Body of pancreas (tissue), 4 donors: ENCODE data around the gene RERG. TPM values are rescaled to one million over a fixed set of nuclear protein-coding genes. Genes with fewer than 3 reads are reported as not detected.

Experiments used
- ATAC-seq: fragments of 150-250 bp; one replicate; pipeline ENCODE4 v1.9.1; 2016
- DNase-seq, 4 donors: peaks; one replicate each; pipeline ENCODE4 v3.0.0-alpha.2; 2019
- H3K27ac ChIP-seq, 4 donors: fragments of 200-600 bp; sonication (generic); 1 replicate in 3 of 4; 2 replicates in 1 of 4; pipeline versions ENCODE4 v1.5.1 to v1.6.1; 2016 to 2019; ENCODE audit warnings: mild to moderate bottlenecking in 1 of 4, mixed read lengths in 1 of 4, moderate library complexity in 1 of 4
- H3K27me3 ChIP-seq, 2 donors: fragments of 200-600 bp; sonication (generic); one replicate each; pipeline ENCODE4 v1.6.0; 2016; ENCODE audit warnings: mild to moderate bottlenecking in 1 of 2
- H3K36me3 ChIP-seq, 2 donors: fragments of 200-600 bp; sonication (generic); replicated peaks in 1 of 2; 2 replicates each; pipeline ENCODE4 v1.5.1; 2016; ENCODE audit warnings: low read depth in 2 of 2; ENCODE audit not compliant: insufficient read depth in 1 of 2
- H3K4me1 ChIP-seq: fragments of 200-600 bp; sonication (generic); one replicate; pipeline ENCODE4 v1.6.0; 2016
- H3K4me3 ChIP-seq, 2 donors: fragments of 200-600 bp; sonication (generic); 1 replicate in 1 of 2; 2 replicates in 1 of 2; pipeline ENCODE4 v1.5.1; 2016 to 2019
- H3K9me3 ChIP-seq, 3 donors: fragments of 200-600 bp; sonication (generic); 1 replicate in 2 of 3; 2 replicates in 1 of 3; pipeline ENCODE4 v1.5.1; 2016
- POLR2A ChIP-seq, 3 donors: fragments of 450-650 bp; IDR thresholded peaks; one replicate each; pipeline ENCODE4 v1.6.1; 2016; ENCODE audit warnings: antibody characterized with exemption in 3 of 3, mild to moderate bottlenecking in 2 of 3
- WGBS, 2 donors: methylation state at CpG; one replicate each; pipeline ENCODE4 v1.1.5; 2017; 5-methylcytosine and 5-hydroxymethylcytosine counted together
- intact Hi-C: fragments of 100-400 bp; cut with DNase I; formaldehyde crosslinking; loops from one replicate; pipeline ENCODE4 v1.15.1; 2023
- total RNA-seq, 2 donors: library from RNA; depleted of rRNA; stranded (reverse); fragments of >200 nt; gene quantifications; one replicate each; pipeline ENCODE4 v1.1.0, GENCODE V29; 2016
- TF ChIP-seq, protein P1 (sequence below), 7 experiments: fragments of 450-650 bp in 4 of 7; fragments of 200-600 bp in 3 of 7; sonication (generic) in 3 of 7; IDR thresholded peaks; one replicate each; pipeline ENCODE4 v1.5.1; 2016 to 2019; ENCODE audit warnings: antibody characterized with exemption in 7 of 7

Gene RERG, protein sequence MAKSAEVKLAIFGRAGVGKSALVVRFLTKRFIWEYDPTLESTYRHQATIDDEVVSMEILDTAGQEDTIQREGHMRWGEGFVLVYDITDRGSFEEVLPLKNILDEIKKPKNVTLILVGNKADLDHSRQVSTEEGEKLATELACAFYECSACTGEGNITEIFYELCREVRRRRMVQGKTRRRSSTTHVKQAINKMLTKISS
- 10 to 100 TPM; 10.9 to 13.8 TPM for total RNA-seq

DNA sequence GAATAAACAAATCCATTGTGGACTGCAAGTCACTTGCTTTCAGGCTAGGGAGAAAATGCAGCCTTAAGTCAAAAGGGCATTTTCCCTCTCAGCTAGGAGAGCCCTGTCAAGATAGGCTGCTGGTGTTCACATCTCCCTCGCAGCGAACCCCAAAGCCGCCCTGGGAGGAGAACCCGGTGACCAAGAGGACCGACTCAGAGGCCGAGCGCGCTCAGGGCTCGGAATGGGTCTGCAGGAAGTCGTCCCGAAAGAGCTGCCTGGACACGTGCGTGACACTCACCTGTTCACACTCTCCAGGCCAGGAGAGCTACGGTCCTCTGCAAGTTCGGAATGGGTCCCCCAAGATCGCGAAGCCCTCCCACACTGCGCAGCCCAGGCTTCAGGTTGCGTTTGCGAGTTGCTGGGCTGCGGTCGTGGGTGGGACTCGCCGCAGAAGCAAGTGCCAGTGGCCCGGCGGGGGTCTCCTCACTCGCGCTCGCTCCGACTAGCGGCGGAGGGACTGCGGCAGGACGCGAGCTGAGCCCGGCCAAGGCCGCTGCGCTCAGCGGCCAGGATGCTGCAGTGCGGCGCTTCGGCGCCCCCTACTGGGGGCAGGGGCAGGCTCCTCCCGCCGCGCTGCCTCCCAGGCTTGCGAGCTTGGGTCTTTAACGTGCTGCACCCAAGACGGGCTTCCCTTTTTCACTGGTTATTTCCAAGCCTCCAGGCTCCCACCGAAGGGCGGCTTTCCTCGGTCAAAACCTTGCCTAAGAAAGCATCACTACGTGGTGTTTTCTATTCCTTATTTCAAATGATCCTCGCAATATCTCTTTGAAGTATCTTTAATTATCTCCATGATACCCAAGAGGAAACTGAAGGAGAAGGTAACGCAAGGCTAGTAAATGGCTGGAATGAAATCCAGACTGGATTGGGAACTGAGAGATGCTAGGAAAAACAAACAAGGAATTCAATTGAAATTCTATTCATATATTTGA lies at the start of gene RERG:
TSS of gene RERG (minus strand) at position 503 of the 971 bp plus-strand sequence. CDS start 3,928 bp downstream, outside the sequence.
- peaks cover 9% of the 10 kb centered on the region for H3K4me1 ChIP-seq
- peak in 2 of 3 donors; percentile 23 to 38 for TF ChIP-seq POLR2A (IDR thresholded peaks at IDR 0.05)
- TF ChIP-seq, protein P1, sequence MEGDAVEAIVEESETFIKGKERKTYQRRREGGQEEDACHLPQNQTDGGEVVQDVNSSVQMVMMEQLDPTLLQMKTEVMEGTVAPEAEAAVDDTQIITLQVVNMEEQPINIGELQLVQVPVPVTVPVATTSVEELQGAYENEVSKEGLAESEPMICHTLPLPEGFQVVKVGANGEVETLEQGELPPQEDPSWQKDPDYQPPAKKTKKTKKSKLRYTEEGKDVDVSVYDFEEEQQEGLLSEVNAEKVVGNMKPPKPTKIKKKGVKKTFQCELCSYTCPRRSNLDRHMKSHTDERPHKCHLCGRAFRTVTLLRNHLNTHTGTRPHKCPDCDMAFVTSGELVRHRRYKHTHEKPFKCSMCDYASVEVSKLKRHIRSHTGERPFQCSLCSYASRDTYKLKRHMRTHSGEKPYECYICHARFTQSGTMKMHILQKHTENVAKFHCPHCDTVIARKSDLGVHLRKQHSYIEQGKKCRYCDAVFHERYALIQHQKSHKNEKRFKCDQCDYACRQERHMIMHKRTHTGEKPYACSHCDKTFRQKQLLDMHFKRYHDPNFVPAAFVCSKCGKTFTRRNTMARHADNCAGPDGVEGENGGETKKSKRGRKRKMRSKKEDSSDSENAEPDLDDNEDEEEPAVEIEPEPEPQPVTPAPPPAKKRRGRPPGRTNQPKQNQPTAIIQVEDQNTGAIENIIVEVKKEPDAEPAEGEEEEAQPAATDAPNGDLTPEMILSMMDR (IDR thresholded peaks at IDR 0.05): peak; percentile 91 to 99 (median 96)
- peak within 1 kb of the TSS; percentile 3 to 64 (median 60) for H3K27ac ChIP-seq
- ATAC-seq: peak; percentile 99
- H3K36me3 ChIP-seq: no peaks in the 10 kb centered on the region
- intact Hi-C loops: loop anchor here (10.0 kb wide), 1 partner anchor 76 kb away; no protein-coding TSS in a partner anchor
- no peaks in the 10 kb centered on the region for H3K27me3 ChIP-seq
- peak; percentile 76 to 86 (median 78) for DNase-seq
- H3K4me3 ChIP-seq: no peak within 1 kb of the TSS
- no peaks in the 10 kb centered on the region for H3K9me3 ChIP-seq
- 3 to 5% methylated on average over 52 to 55 of the region's 55 CpGs for WGBS, 2 donors

DNA sequence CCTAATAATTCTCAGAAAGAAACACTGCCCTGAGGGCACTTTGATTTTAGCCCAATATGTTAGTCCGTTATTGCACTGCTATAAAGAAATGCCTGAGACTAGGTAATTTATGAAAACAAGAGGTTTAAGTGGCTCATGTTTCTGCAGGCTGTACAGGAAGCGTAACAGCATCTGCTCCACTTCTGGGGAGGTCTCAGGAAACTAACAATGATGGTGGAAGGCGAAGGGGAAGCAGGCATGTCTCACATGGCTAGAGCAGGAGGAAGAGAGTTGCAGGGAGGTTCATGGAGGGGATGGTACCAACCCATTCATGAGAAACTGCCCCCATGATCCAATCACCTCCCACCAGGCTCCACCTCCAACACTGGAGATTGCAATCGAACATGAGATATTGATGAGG lies 49.4 kb upstream of the RERG start:
- intact Hi-C loops: loop anchor here (10.0 kb wide), 1 partner anchor 584 kb away; no protein-coding TSS in a partner anchor
- 51 to 60% methylated on average over 4 of the region's 4 CpGs for WGBS, 2 donors

DNA sequence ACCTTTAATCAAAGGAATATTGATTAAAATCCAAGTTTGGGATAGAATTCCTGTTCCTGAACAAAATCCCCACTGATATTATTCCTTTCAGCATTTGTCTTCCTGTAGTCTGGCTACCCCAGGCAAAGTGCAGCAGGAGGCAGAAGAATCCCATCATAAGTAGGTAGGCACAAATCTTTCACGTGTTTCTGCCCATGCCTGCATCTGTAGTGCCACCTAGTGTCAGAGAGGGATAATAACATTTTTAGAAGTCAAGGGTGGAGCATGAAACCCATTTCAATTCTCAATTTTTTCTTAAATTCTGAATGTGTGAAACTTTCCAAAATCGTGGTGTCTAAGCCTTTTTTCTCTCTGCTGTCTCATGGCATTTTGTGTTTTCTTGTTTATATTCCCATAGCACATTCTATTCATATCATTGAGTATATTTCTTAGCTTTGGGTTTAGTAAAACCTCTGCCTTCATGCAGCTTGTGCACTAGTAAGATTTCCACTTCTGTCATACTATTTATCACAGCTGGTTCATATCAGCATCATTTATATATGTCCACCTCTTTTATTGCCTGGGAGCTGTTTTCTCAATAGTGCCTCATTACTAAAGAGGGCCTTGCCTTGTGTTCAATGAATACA lies 47.8 kb upstream of the RERG start:
- TF ChIP-seq POLR2A (IDR thresholded peaks at IDR 0.05): no peak
- TF ChIP-seq, protein P1 (IDR thresholded peaks at IDR 0.05): peak; percentile 41 to 85 (median 83)
- ATAC-seq (peak; percentile 83), DNase-seq (peak; percentile 37 to 48 (median 39))
- Histone ChIP-seq H3K27ac (no peak overlapping the region), H3K27me3 (no peaks in the 10 kb centered on the region), H3K36me3 (no peaks in the 10 kb centered on the region), H3K4me1 (peaks cover 5% of the 10 kb centered on the region), H3K9me3 (no peaks in the 10 kb centered on the region), H3K4me3 (no peak overlapping the region)
- intact Hi-C loops: no loop called here
- 0 to 1% methylated on average over 2 of the region's 2 CpGs for WGBS, 2 donors

More for the DNA sequence above, 49.4 kb upstream of the RERG start:
- no peak for TF ChIP-seq POLR2A (IDR thresholded peaks at IDR 0.05)
- TF ChIP-seq, protein P1 (IDR thresholded peaks at IDR 0.05): no peak
- H3K27me3 ChIP-seq: no peaks in the 10 kb centered on the region
- peaks cover 12% of the 10 kb centered on the region for H3K4me1 ChIP-seq
- ATAC-seq: no peak
- no peaks in the 10 kb centered on the region for H3K9me3 ChIP-seq
- no peak overlapping the region for H3K4me3 ChIP-seq
- no peak for DNase-seq
- H3K36me3 ChIP-seq: no peaks in the 10 kb centered on the region
- H3K27ac ChIP-seq: no peak overlapping the region

DNA sequence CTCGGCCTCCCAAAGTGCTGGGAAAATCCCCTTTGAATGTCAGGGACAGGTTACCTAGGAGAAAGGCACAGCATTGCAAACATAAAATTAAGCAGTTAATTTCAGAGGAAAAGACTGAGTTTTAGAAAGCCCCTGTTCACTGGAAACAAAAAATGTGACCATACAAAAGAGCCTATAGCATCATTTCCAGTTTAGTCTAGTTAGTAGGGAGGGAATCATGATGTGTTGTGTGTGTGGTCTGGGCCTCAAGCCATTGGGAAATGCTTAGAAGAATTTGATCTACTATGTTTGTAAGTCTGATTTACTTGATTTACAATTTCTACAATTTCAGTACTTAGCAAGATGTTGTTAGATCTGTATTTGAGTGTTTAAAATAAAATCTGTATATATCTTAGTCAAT lies 47.1 kb upstream of the RERG start:
- intact Hi-C loops: no loop called here
- DNase-seq: no peak
- Histone ChIP-seq H3K9me3 (no peaks in the 10 kb centered on the region), H3K4me3 (no peak overlapping the region), H3K36me3 (no peaks in the 10 kb centered on the region), H3K27me3 (no peaks in the 10 kb centered on the region), H3K27ac (no peak overlapping the region), H3K4me1 (no peaks in the 10 kb centered on the region)
- ATAC-seq: no peak
- no peak for TF ChIP-seq POLR2A (IDR thresholded peaks at IDR 0.05)
- TF ChIP-seq, protein P1 (IDR thresholded peaks at IDR 0.05): no peak
- 59 to 80% methylated on average over 1 of the region's 1 CpG for WGBS, 2 donors
